Dendritic cell treated with granulocyte-macrophage colony-stimulating factor and Interleukin-4, amounts not matched to agents 40 ng/mL and 50 ng/mL, for 4 days (primary cell): ENCODE measurements around the gene TNNI3K.

Experiments used
- H3K27ac Mint-ChIP-seq: one replicate; pipeline ENCODE4 v1.8.0; 2022; ENCODE audit warnings: mild to moderate bottlenecking, mixed read lengths
- H3K27me3 Mint-ChIP-seq: one replicate; pipeline ENCODE4 v1.8.0; 2022; ENCODE audit warnings: mild to moderate bottlenecking, mixed read lengths
- H3K36me3 Mint-ChIP-seq: one replicate; pipeline ENCODE4 v1.8.0; 2022; ENCODE audit warnings: low read depth, mixed read lengths
- H3K4me1 Mint-ChIP-seq: one replicate; pipeline ENCODE4 v1.8.0; 2022; ENCODE audit warnings: low read depth, mixed read lengths
- H3K4me3 Mint-ChIP-seq: one replicate; pipeline ENCODE4 v1.8.0; 2022; ENCODE audit warnings: mild to moderate bottlenecking, moderate library complexity, mixed read lengths
- H3K9me3 Mint-ChIP-seq: one replicate; pipeline ENCODE4 v1.8.0; 2022; ENCODE audit warnings: mixed read lengths
- intact Hi-C: fragments of 100-400 bp; cut with micrococcal nuclease; formaldehyde crosslinking; loops from one replicate; pipeline ENCODE4 v1.15.0; 2022

TNNI3K gene

GRCh38 chr1:74392186-74392585 lies 157.0 kb downstream of the TNNI3K start:
- intact Hi-C loops = no loop called here
- no peaks in the 10 kb centered on the region for H3K36me3 Mint-ChIP-seq

DNA sequence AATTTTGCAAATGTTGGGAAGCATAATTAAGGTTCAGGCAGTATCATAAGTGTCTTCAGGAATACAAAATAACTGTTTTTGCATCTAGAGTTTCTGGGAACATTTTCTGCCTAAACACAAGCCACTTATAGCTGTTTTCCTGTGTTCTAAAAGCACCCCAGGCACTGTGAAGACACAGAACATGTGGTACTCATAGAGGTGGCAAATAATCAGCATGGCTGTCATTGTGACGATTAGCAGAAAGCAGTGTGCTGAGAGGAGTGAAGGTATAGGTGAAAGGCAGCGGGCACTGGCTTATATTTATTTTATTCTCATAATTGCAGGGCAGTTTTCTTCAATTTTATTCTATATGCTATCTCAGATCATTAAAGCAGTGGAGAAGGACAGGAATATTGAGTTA lies 157.7 kb downstream of the TNNI3K start:
- intact Hi-C loops = no loop called here
- Mint-ChIP-seq H3K4me1 (no peaks in the 10 kb centered on the region), H3K4me3 (no peak overlapping the region), H3K27ac (no peak overlapping the region), H3K27me3 (no peaks in the 10 kb centered on the region), H3K36me3 (no peaks in the 10 kb centered on the region), H3K9me3 (no peaks in the 10 kb centered on the region)

More at GRCh38 chr1:74392186-74392585, 157.0 kb downstream of the TNNI3K start:
- Mint-ChIP-seq H3K9me3 (no peaks in the 10 kb centered on the region), H3K27ac (no peak overlapping the region), H3K27me3 (no peaks in the 10 kb centered on the region), H3K4me1 (no peaks in the 10 kb centered on the region), H3K4me3 (no peak overlapping the region)

GRCh38 chr1:74395571-74395970 lies 160.4 kb downstream of the TNNI3K start:
- intact Hi-C loops = no loop called here
- Mint-ChIP-seq H3K4me1 (no peaks in the 10 kb centered on the region), H3K27me3 (no peaks in the 10 kb centered on the region), H3K36me3 (no peaks in the 10 kb centered on the region), H3K9me3 (no peaks in the 10 kb centered on the region), H3K27ac (no peak overlapping the region), H3K4me3 (no peak overlapping the region)

DNA sequence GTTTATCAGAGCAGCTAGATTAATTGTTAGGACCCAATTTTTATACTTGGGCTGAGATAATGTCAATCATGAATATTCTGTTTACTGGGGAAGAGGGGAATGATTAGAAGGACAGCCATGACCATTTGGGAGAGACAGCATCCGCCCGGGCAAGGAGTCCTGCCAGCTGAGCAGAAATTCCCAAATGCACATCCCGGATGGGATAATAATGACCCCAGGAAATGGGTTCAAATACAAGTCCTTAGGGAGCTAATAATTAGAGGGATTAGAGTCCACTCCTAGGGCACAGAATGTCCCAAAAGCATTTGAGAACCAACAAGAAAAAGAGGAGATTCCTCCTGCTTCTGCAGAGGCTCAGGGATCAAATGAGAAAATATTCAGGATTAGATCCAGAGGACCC lies 161.3 kb downstream of the TNNI3K start:
- Mint-ChIP-seq H3K4me1 (no peaks in the 10 kb centered on the region), H3K27me3 (no peaks in the 10 kb centered on the region), H3K9me3 (no peaks in the 10 kb centered on the region), H3K27ac (no peak overlapping the region), H3K36me3 (no peaks in the 10 kb centered on the region), H3K4me3 (no peak overlapping the region)
- intact Hi-C loops = no loop called here

DNA sequence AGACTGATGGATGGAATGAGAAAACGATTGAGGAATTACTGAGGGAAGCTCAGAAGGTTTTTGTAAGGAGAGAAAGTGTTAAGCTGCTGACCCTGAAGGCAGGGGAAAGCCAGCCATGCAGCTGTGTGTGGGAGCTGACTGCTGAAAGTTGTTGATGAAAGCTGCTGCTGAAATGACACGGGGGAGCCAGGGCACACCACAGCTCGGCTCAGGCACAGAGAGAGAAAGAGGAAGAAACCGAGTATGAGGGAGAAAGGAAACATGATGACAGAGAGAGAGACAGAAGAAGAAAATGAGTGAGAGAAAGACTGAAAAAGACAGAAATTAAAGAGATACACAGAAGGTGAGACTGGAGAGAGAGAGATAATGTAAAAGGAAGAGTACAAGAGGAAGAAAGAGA lies 161.7 kb downstream of the TNNI3K start:
- intact Hi-C loops = no loop called here
- no peak overlapping the region for H3K4me3 Mint-ChIP-seq
- no peaks in the 10 kb centered on the region for H3K4me1 Mint-ChIP-seq
- H3K9me3 Mint-ChIP-seq = no peaks in the 10 kb centered on the region
- H3K27me3 Mint-ChIP-seq = no peaks in the 10 kb centered on the region
- H3K36me3 Mint-ChIP-seq = no peaks in the 10 kb centered on the region
- H3K27ac Mint-ChIP-seq = no peak overlapping the region

- Mint-ChIP-seq H3K36me3 (no peaks in the 10 kb centered on the region), H3K27me3 (no peaks in the 10 kb centered on the region), H3K4me1 (no peaks in the 10 kb centered on the region), H3K9me3 (peaks cover 5% of the 10 kb centered on the region), H3K27ac (no peak overlapping the region), H3K4me3 (no peak overlapping the region)
- intact Hi-C loops = no loop called here
Measured at GRCh38 chr1:74399249-74399648, 164.1 kb downstream of the TNNI3K start.

- intact Hi-C loops = no loop called here
- Mint-ChIP-seq H3K27me3 (no peaks in the 10 kb centered on the region), H3K27ac (no peak overlapping the region), H3K4me1 (no peaks in the 10 kb centered on the region), H3K36me3 (no peaks in the 10 kb centered on the region), H3K4me3 (no peak overlapping the region), H3K9me3 (peaks cover 9% of the 10 kb centered on the region)
Measured at GRCh38 chr1:74402873-74403272, 167.7 kb downstream of the TNNI3K start.

DNA sequence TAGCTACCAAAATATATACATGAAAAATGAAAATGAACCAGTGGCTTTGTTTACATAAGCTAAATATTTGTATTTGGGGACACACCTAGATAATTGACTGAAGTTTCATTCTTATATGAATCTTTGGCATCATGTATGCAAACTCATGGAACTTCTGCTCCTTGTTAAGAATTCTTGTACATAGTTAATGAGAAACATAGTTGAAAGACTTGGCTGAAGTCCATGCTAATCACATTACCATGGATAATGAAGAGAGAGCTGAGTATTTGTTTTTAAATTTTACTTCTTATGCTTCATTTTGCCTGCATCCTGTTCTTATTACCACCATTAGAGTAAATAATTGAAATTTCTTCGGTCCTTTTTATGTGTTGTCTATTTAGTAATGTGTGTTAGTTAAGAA lies 168.4 kb downstream of the TNNI3K start:
- Mint-ChIP-seq H3K36me3 (no peaks in the 10 kb centered on the region), H3K27me3 (no peaks in the 10 kb centered on the region), H3K27ac (no peak overlapping the region), H3K4me1 (no peaks in the 10 kb centered on the region), H3K9me3 (peaks cover 9% of the 10 kb centered on the region), H3K4me3 (no peak overlapping the region)
- intact Hi-C loops = no loop called here

DNA sequence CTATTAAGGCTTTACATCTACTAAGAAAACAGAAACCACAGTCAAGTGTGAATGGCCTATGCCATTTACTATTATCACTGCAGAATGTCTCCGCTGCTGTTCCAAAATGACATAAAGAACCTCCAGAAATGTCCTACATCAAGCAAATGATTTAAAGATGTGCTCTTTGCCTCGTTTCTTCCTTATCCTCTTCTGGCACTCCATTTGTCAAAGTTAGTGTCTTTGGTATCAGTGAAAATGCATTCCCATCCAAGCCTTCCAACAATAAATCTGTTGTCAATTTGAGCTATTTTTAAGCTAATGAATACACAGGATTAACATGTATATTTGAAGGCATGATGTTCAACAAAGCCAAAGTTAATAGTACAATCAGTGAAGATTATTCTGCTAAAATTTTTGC lies 171.6 kb downstream of the TNNI3K start:
- Mint-ChIP-seq H3K36me3 (no peaks in the 10 kb centered on the region), H3K27ac (no peak overlapping the region), H3K27me3 (no peaks in the 10 kb centered on the region), H3K4me3 (no peak overlapping the region), H3K9me3 (peaks cover 9% of the 10 kb centered on the region), H3K4me1 (no peaks in the 10 kb centered on the region)
- intact Hi-C loops = no loop called here

GRCh38 chr1:74407902-74408301 lies 172.7 kb downstream of the TNNI3K start:
- H3K36me3 Mint-ChIP-seq = no peaks in the 10 kb centered on the region
- intact Hi-C loops = no loop called here
- no peak overlapping the region for H3K27ac Mint-ChIP-seq
- H3K4me1 Mint-ChIP-seq = no peaks in the 10 kb centered on the region
- no peak overlapping the region for H3K4me3 Mint-ChIP-seq
- H3K27me3 Mint-ChIP-seq = no peaks in the 10 kb centered on the region
- peaks cover 9% of the 10 kb centered on the region for H3K9me3 Mint-ChIP-seq

DNA sequence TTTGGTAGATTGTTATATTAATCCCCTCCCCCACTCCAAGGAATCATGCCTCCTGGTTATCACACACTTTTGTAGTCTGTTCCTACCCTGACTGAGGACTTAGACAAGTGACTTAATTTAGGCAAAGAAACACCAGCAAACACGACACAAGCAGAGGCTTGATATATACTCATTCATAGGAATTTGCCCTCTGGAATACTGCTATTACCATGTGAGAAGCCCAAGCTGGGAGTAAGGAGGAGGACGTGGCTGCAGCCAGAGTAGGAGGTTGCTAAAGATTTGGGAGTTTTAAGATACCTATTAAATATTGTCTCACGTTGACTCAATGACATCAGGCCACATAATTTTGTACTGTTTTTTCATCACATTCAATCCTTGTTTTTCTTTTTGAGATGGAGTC lies 177.1 kb downstream of the TNNI3K start:
- no peaks in the 10 kb centered on the region for H3K4me1 Mint-ChIP-seq
- H3K4me3 Mint-ChIP-seq = no peak overlapping the region
- peaks cover 2% of the 10 kb centered on the region for H3K9me3 Mint-ChIP-seq
- no peak overlapping the region for H3K27ac Mint-ChIP-seq
- intact Hi-C loops = no loop called here
- H3K27me3 Mint-ChIP-seq = no peaks in the 10 kb centered on the region
- no peaks in the 10 kb centered on the region for H3K36me3 Mint-ChIP-seq

- no peaks in the 10 kb centered on the region for H3K4me1 Mint-ChIP-seq
Measured at GRCh38 chr1:74415935-74416334, 180.7 kb downstream of the TNNI3K start.

GRCh38 chr1:74419611-74420010 lies 184.4 kb downstream of the TNNI3K start:
- Mint-ChIP-seq H3K4me1 (no peaks in the 10 kb centered on the region), H3K4me3 (no peak overlapping the region), H3K27ac (no peak overlapping the region), H3K36me3 (no peaks in the 10 kb centered on the region), H3K27me3 (no peaks in the 10 kb centered on the region), H3K9me3 (peaks cover 9% of the 10 kb centered on the region)
- intact Hi-C loops = no loop called here

More at GRCh38 chr1:74415935-74416334, 180.7 kb downstream of the TNNI3K start:
- intact Hi-C loops = no loop called here
- peaks cover 9% of the 10 kb centered on the region for H3K9me3 Mint-ChIP-seq
- no peaks in the 10 kb centered on the region for H3K27me3 Mint-ChIP-seq
- H3K4me3 Mint-ChIP-seq = no peak overlapping the region
- H3K36me3 Mint-ChIP-seq = no peaks in the 10 kb centered on the region
- H3K27ac Mint-ChIP-seq = no peak overlapping the region

- no peaks in the 10 kb centered on the region for H3K36me3 Mint-ChIP-seq
- H3K9me3 Mint-ChIP-seq = peaks cover 9% of the 10 kb centered on the region
- H3K4me3 Mint-ChIP-seq = no peak overlapping the region
- H3K27me3 Mint-ChIP-seq = no peaks in the 10 kb centered on the region
- no peaks in the 10 kb centered on the region for H3K4me1 Mint-ChIP-seq
- H3K27ac Mint-ChIP-seq = no peak overlapping the region
- intact Hi-C loops = no loop called here
Measured at GRCh38 chr1:74420467-74420866, 185.3 kb downstream of the TNNI3K start.

DNA sequence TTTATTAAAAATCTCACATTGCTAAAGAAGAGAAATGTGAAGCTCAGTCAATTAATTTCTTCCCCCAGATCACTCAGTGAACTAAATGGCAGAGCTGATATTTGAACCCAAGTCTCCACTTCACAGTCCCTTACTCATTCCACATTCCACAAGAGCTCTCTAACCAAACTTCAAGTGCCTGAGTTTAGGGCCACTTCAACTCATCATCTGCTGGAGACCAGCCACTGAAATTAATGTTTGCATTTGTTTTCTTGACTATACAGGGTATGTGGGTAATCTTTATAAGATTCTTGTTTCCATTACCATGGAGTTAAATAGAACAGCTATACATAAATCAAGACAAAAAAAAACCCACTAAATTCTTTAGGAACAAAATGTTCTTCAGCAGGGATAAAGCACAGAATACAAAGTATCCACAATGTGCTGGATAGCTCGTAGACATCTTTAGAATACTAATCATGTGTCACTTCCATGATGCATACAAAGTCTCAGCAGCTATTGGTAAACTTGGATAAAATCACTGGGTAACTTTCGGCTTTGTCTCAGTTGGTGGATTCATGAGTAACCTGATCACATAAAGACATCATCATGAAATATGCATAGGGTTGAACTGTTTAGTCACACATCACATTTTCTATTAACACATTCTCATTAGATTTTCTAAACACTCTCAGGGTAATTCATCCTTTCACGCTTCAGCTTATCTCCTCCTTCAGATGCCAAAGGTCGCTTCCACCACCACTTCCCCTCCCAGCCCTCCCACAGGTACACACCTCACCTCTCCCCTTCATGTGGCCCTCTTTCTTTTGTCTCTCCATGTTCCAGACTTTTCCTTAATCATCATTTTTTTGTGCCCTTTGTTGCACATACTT lies 187.5 kb downstream of the TNNI3K start:
- Mint-ChIP-seq H3K36me3 (no peaks in the 10 kb centered on the region), H3K27ac (no peak overlapping the region), H3K4me1 (no peaks in the 10 kb centered on the region), H3K4me3 (no peak overlapping the region), H3K27me3 (no peaks in the 10 kb centered on the region), H3K9me3 (peaks cover 3% of the 10 kb centered on the region)
- intact Hi-C loops = no loop called here
